ENCODE measurements around the gene MARVELD2.

MARVELD2 gene

GRCh38 chr5:69374911-69375446, 39.9 kb upstream of the MARVELD2 start:
- no peak for DNase-seq (ENCODE audit: low spot score)
- no peak for TF ChIP-seq CTCF (IDR thresholded peaks at IDR 0.05)
- Histone ChIP-seq H3K27ac (no peak overlapping the region), H3K4me3 (no peak overlapping the region)

GRCh38 chr5:69378376-69378775, 36.5 kb upstream of the MARVELD2 start:
- no peak overlapping the region for H3K4me3 ChIP-seq
- TF ChIP-seq CTCF (IDR thresholded peaks at IDR 0.05): no peak
- no peak for DNase-seq (ENCODE audit: low spot score)
- no peak overlapping the region for H3K27ac ChIP-seq

- DNase-seq (ENCODE audit: low spot score): no peak
- H3K27ac ChIP-seq: no peak overlapping the region
- no peak for TF ChIP-seq CTCF (IDR thresholded peaks at IDR 0.05)
Observed at GRCh38 chr5:69404659-69405330, 10.1 kb upstream of the MARVELD2 start.

GRCh38 chr5:69415584-69415958, 655 bp downstream of the MARVELD2 start:
- Histone ChIP-seq H3K27ac (no peak overlapping the region), H3K4me3 (peak overlapping the region; percentile 80)
- no peak for DNase-seq (ENCODE audit: low spot score)
- TF ChIP-seq CTCF (IDR thresholded peaks at IDR 0.05): no peak

More at GRCh38 chr5:69404659-69405330, 10.1 kb upstream of the MARVELD2 start:
- H3K4me3 ChIP-seq: no peak overlapping the region

GRCh38 chr5:69416180-69416579, 1.3 kb downstream of the MARVELD2 start:
- H3K27ac ChIP-seq: no peak overlapping the region
- no peak overlapping the region for H3K4me3 ChIP-seq
- TF ChIP-seq CTCF (IDR thresholded peaks at IDR 0.05): no peak
- DNase-seq (ENCODE audit: low spot score): no peak

GRCh38 chr5:69416699-69417098, 1.8 kb downstream of the MARVELD2 start:
- no peak overlapping the region for H3K4me3 ChIP-seq

More at GRCh38 chr5:69416699-69417098, 1.8 kb downstream of the MARVELD2 start:
- H3K27ac ChIP-seq: no peak overlapping the region
- DNase-seq (ENCODE audit: low spot score): no peak
- no peak for TF ChIP-seq CTCF (IDR thresholded peaks at IDR 0.05)

Data from coronary artery (tissue), 2 donors.